ENCODE measurements around the gene HNRNPH2.

Gene HNRNPH2

GRCh38 chrX:101407748-101408531 lies at the start of gene HNRNPH2, which contains the start of gene GLA:
Gene HNRNPH2 (plus strand): TSS chrX:101408222. CDS start chrX:101411989, 3,767 bp downstream.
Gene GLA (minus strand): TSS chrX:101407925. CDS start chrX:101407903, 22 bp downstream.
- peak; percentile 82 for DNase-seq

GRCh38 chrX:101359966-101360365 lies 48.1 kb upstream of the HNRNPH2 start:
- DNase-seq, result no peak

- no peak for DNase-seq
Observed at GRCh38 chrX:101360390-101360789, 47.6 kb upstream of the HNRNPH2 start.

GRCh38 chrX:101362116-101362515 lies 45.9 kb upstream of the HNRNPH2 start:
- DNase-seq, result no peak

GRCh38 chrX:101362757-101363156 lies 45.3 kb upstream of the HNRNPH2 start:
- DNase-seq, result no peak

GRCh38 chrX:101365301-101365795 lies 42.7 kb upstream of the HNRNPH2 start:
- DNase-seq, result no peak

GRCh38 chrX:101368800-101369199 lies 39.2 kb upstream of the HNRNPH2 start:
- DNase-seq, result no peak

- DNase-seq, result no peak
Observed at GRCh38 chrX:101369687-101370086, 38.3 kb upstream of the HNRNPH2 start.

- no peak for DNase-seq
Observed at GRCh38 chrX:101370888-101371504, 37.0 kb upstream of the HNRNPH2 start.

GRCh38 chrX:101377547-101377946 lies 30.5 kb upstream of the HNRNPH2 start:
- DNase-seq, result no peak

- no peak for DNase-seq
Observed at GRCh38 chrX:101383679-101384205, 24.3 kb upstream of the HNRNPH2 start.

- no peak for DNase-seq
Observed at GRCh38 chrX:101385026-101385684, 22.9 kb upstream of the HNRNPH2 start.

- DNase-seq, result peak; percentile 34
Observed at GRCh38 chrX:101385795-101386541, 22.1 kb upstream of the HNRNPH2 start, which contains the start of gene BTK. Gene BTK (minus strand): TSS chrX:101386191. CDS start chrX:101375284, 10,907 bp downstream.

GRCh38 chrX:101386542-101386885 lies 21.5 kb upstream of the HNRNPH2 start:
- no peak for DNase-seq

- DNase-seq, result no peak
Observed at GRCh38 chrX:101388604-101389003, 19.4 kb upstream of the HNRNPH2 start.

GRCh38 chrX:101390664-101391525 lies 17.1 kb upstream of the HNRNPH2 start, which contains the start of gene RPL36A:
Gene RPL36A (plus strand): TSS chrX:101391011. CDS start chrX:101391044, 33 bp downstream.
- DNase-seq, result peak; percentile 67

- DNase-seq, result no peak
Observed at GRCh38 chrX:101391831-101392230, 16.2 kb upstream of the HNRNPH2 start.

GRCh38 chrX:101393530-101394305 lies 14.3 kb upstream of the HNRNPH2 start:
- DNase-seq, result no peak

- no peak for DNase-seq
Observed at GRCh38 chrX:101394372-101394771, 13.7 kb upstream of the HNRNPH2 start.

- no peak for DNase-seq
Observed at GRCh38 chrX:101395789-101396188, 12.2 kb upstream of the HNRNPH2 start.

- DNase-seq, result no peak
Observed at GRCh38 chrX:101397779-101398178, 10.2 kb upstream of the HNRNPH2 start.
